WTC11 (cell line): Measurements from ENCODE around the gene HECTD4. TPM values are rescaled to one million over a fixed set of nuclear protein-coding genes. Genes with fewer than 3 reads are reported as not detected.

Experiments used
- ATAC-seq: fragments of 200-7000 bp; cut with Tn5 transposase; 2 replicates; pipeline ENCODE4 v1.10.0; 2021; ENCODE audit warnings: mild to moderate bottlenecking, moderate library complexity
- CTCF ChIA-PET: fragments of 300-600 bp; sonication (Branson Sonifier 250); formaldehyde crosslinking; loops from one replicate; lab custom pipeline; 2021; ENCODE audit warnings: antibody characterized with exemption; lab: Charles Lee
- POLR2A ChIA-PET: fragments of 350-600 bp; sonication (Branson Sonifier 250); formaldehyde crosslinking; loops from one replicate; lab custom pipeline; 2021; ENCODE audit warnings: antibody characterized with exemption; lab: Charles Lee
- DNase-seq: peaks from one replicate; pipeline ENCODE4 v3.0.0; 2021; ENCODE audit warnings: low spot score
- H3K27ac Mint-ChIP-seq: 2 replicates; pipeline ENCODE4 v1.8.0; 2021; ENCODE audit warnings: mixed read lengths
- H3K27me3 Mint-ChIP-seq: 2 replicates; pipeline ENCODE4 v1.8.0; 2021; ENCODE audit warnings: low read depth, mild to moderate bottlenecking, moderate library complexity, mixed read lengths
- H3K36me3 Mint-ChIP-seq: 2 replicates; pipeline ENCODE4 v1.8.0; 2021; ENCODE audit warnings: mixed read lengths
- H3K4me1 Mint-ChIP-seq: 2 replicates; pipeline ENCODE4 v1.8.0; 2022; ENCODE audit warnings: mixed read lengths
- H3K4me3 Mint-ChIP-seq: 2 replicates; pipeline ENCODE4 v1.8.0; 2021; ENCODE audit warnings: mild to moderate bottlenecking, moderate library complexity, mixed read lengths
- H3K9me3 Mint-ChIP-seq: 2 replicates; pipeline ENCODE4 v1.8.0; 2021; ENCODE audit warnings: mixed read lengths
- CREB1 ChIP-seq: sonication (generic); formaldehyde crosslinking; IDR thresholded peaks from 2 replicates; pipeline ENCODE4 v1.8.0; 2023; ENCODE audit warnings: mild to moderate bottlenecking, missing genetic modification reagents
- GTF2I ChIP-seq: fragments of 250-450 bp; sonication (Bioruptor Pico); conservative IDR thresholded peaks from 2 replicates; pipeline ENCODE4 v1.4.0; 2021; ENCODE audit warnings: mild to moderate bottlenecking
- JAZF1 ChIP-seq: fragments of 250-450 bp; sonication (Bioruptor Pico); IDR thresholded peaks from 2 replicates; pipeline ENCODE4 v1.9.0; 2021; ENCODE audit warnings: moderate library complexity, mild to moderate bottlenecking, inconsistent platforms
- MXD4 ChIP-seq: fragments of 250-450 bp; sonication (Bioruptor Pico); IDR thresholded peaks from 2 replicates; pipeline ENCODE4 v1.8.0; 2021; ENCODE audit warnings: mild to moderate bottlenecking, moderate library complexity, borderline replicate concordance
- RELA ChIP-seq: sonication (generic); formaldehyde crosslinking; IDR thresholded peaks from 2 replicates; pipeline ENCODE4 v1.8.1; 2022; ENCODE audit warnings: missing genetic modification reagents, mild to moderate bottlenecking, borderline replicate concordance
- ZNF219 ChIP-seq: sonication (generic); formaldehyde crosslinking; IDR thresholded peaks from 2 replicates; pipeline ENCODE4 v1.8.0; 2023; ENCODE audit warnings: missing genetic modification reagents, mild to moderate bottlenecking, borderline replicate concordance
- ZNF423 ChIP-seq: fragments of 250-450 bp; sonication (Bioruptor Pico); IDR thresholded peaks from 2 replicates; pipeline ENCODE4 v2.1.2; 2022; ENCODE audit warnings: mild to moderate bottlenecking, moderate library complexity
- total RNA-seq: library from RNA; stranded (reverse); gene quantifications from 3 replicates; pipeline ENCODE4 v1.2.3, GENCODE V29; 2021
- TF ChIP-seq, protein P1 (sequence below): sonication (generic); formaldehyde crosslinking; IDR thresholded peaks from 2 replicates; pipeline ENCODE4 v1.8.0; 2023; ENCODE audit warnings: mild to moderate bottlenecking, missing genetic modification reagents
- TF ChIP-seq, protein P2 (sequence below): sonication (generic); formaldehyde crosslinking; IDR thresholded peaks from 2 replicates; pipeline ENCODE4 v1.8.0; 2022; ENCODE audit warnings: mild to moderate bottlenecking, missing genetic modification reagents
- TF ChIP-seq, protein P3 (sequence below): sonication (generic); formaldehyde crosslinking; IDR thresholded peaks from 2 replicates; pipeline ENCODE4 v1.8.1; 2023; ENCODE audit warnings: mild to moderate bottlenecking, missing genetic modification reagents, moderate library complexity
- TF ChIP-seq, protein P4 (sequence below): sonication (generic); formaldehyde crosslinking; IDR thresholded peaks from 2 replicates; pipeline ENCODE4 v1.8.0; 2022; ENCODE audit warnings: mild to moderate bottlenecking, missing genetic modification reagents
- TF ChIP-seq, protein P5 (sequence below): sonication (generic); formaldehyde crosslinking; IDR thresholded peaks from 2 replicates; pipeline ENCODE4 v1.8.0; 2022; ENCODE audit warnings: mild to moderate bottlenecking, missing genetic modification reagents
- TF ChIP-seq, protein P6 (sequence below): sonication (generic); formaldehyde crosslinking; IDR thresholded peaks from 2 replicates; pipeline ENCODE4 v1.8.1; 2023; ENCODE audit warnings: mild to moderate bottlenecking, missing genetic modification reagents, moderate library complexity
- TF ChIP-seq, protein P7 (sequence below): fragments of 250-450 bp; sonication (Bioruptor Pico); IDR thresholded peaks from 2 replicates; pipeline ENCODE4 v1.8.0; 2021; ENCODE audit warnings: mild to moderate bottlenecking
- TF ChIP-seq, protein P8 (sequence below): sonication (generic); formaldehyde crosslinking; IDR thresholded peaks from 2 replicates; pipeline ENCODE4 v1.8.1; 2023; ENCODE audit warnings: mild to moderate bottlenecking, missing genetic modification reagents
- TF ChIP-seq, protein P9 (sequence below): sonication (generic); formaldehyde crosslinking; IDR thresholded peaks from 2 replicates; pipeline ENCODE4 v1.8.1; 2022; ENCODE audit warnings: mild to moderate bottlenecking, moderate library complexity, missing genetic modification reagents
- TF ChIP-seq, protein P10 (sequence below): fragments of 250-450 bp; sonication (Bioruptor Pico); IDR thresholded peaks from 2 replicates; pipeline ENCODE4 v1.9.0; 2021; ENCODE audit warnings: mild to moderate bottlenecking, borderline replicate concordance

The HECTD4 gene
- total RNA-seq, 1 experiment from 2014 or later, result 31.7 TPM

DNA sequence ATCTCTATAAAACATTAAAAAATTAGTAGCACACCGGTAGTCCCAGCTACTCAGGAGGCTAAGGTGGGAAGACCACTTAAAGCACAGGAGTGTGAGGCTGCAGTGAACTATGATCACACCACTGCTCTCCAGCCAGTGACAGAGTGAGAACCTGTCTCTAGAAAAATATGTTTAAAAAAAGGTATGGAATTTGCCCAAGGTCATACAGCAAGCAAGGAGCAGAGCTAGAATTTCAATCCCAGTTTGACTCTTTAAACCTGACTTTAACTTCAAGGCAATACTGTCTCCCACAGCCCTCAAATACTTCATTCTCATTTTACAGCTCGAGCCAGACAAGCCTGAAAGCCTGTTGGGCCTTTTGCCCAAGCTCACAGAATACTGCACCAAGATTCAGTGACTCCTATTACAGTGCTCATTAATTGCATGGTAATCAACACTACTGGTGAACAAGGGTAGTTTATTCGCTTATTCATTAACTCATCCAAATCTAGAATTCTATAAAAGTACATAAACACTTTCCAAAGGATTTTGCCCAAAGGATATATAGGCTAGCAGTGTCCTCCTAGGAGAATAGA is 8.0 kb downstream of the HECTD4 start (continued):
- TF ChIP-seq, protein P1, sequence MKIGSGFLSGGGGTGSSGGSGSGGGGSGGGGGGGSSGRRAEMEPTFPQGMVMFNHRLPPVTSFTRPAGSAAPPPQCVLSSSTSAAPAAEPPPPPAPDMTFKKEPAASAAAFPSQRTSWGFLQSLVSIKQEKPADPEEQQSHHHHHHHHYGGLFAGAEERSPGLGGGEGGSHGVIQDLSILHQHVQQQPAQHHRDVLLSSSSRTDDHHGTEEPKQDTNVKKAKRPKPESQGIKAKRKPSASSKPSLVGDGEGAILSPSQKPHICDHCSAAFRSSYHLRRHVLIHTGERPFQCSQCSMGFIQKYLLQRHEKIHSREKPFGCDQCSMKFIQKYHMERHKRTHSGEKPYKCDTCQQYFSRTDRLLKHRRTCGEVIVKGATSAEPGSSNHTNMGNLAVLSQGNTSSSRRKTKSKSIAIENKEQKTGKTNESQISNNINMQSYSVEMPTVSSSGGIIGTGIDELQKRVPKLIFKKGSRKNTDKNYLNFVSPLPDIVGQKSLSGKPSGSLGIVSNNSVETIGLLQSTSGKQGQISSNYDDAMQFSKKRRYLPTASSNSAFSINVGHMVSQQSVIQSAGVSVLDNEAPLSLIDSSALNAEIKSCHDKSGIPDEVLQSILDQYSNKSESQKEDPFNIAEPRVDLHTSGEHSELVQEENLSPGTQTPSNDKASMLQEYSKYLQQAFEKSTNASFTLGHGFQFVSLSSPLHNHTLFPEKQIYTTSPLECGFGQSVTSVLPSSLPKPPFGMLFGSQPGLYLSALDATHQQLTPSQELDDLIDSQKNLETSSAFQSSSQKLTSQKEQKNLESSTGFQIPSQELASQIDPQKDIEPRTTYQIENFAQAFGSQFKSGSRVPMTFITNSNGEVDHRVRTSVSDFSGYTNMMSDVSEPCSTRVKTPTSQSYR (CRISPR knock-in tag), result no peak
- TF ChIP-seq GTF2I (CRISPR knock-in tag), result no peak
- TF ChIP-seq, protein P2, sequence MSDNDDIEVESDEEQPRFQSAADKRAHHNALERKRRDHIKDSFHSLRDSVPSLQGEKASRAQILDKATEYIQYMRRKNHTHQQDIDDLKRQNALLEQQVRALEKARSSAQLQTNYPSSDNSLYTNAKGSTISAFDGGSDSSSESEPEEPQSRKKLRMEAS (CRISPR knock-in tag), result no peak
- TF ChIP-seq MXD4 (CRISPR knock-in tag), result no peak
- no peak for TF ChIP-seq ZNF219 (CRISPR knock-in tag)
- TF ChIP-seq, all 79 proteins: peak for 0

DNA sequence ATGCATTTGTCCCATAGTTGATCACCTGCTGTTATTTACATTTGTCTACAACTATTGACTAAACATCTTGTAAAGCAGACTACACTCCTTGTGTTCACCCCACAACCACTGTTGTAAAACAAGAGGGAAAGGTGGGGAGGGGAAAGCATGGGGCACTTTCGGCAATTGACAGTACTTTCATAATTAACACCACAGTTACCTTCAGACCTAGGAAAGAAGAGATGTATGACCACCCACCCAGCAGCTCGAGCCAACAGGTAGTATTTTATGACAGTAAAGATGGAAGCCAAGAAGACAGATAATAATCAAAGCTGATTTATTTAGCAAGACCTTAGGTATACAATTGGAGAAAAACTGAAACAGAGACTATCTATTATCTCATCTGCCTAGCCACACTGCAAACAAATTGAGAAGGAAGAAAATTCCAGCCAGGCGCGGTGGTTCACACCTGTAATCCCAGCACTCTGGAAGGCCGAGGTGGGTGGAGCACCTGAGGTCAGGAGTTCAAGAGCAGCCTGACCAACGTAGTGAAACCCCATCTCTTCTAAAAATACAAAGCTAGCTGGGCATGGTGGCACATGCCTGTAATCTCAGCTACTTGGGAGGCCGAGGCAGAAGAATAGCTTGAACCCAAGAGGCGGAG is 11.2 kb downstream of the HECTD4 start:
- POLR2A ChIA-PET, result no interaction called here
- ATAC-seq (no peak), DNase-seq (no peak)
- CTCF ChIA-PET, result interaction anchor here (1.4 kb wide), 1 partner anchor 173 kb away, joined by 5 read pairs; no protein-coding TSS in a partner anchor
- Mint-ChIP-seq H3K36me3 (no peaks in the 10 kb centered on the region), H3K4me1 (peaks cover 14% of the 10 kb centered on the region), H3K27ac (peak overlapping the region; percentile 1), H3K4me3 (no peak overlapping the region), H3K9me3 (peaks cover 5% of the 10 kb centered on the region), H3K27me3 (no peaks in the 10 kb centered on the region)
- TF ChIP-seq, protein P3, sequence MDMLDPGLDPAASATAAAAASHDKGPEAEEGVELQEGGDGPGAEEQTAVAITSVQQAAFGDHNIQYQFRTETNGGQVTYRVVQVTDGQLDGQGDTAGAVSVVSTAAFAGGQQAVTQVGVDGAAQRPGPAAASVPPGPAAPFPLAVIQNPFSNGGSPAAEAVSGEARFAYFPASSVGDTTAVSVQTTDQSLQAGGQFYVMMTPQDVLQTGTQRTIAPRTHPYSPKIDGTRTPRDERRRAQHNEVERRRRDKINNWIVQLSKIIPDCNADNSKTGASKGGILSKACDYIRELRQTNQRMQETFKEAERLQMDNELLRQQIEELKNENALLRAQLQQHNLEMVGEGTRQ (CRISPR knock-in tag), result no peak
- TF ChIP-seq JAZF1 (CRISPR knock-in tag), result no peak
- TF ChIP-seq, protein P4, sequence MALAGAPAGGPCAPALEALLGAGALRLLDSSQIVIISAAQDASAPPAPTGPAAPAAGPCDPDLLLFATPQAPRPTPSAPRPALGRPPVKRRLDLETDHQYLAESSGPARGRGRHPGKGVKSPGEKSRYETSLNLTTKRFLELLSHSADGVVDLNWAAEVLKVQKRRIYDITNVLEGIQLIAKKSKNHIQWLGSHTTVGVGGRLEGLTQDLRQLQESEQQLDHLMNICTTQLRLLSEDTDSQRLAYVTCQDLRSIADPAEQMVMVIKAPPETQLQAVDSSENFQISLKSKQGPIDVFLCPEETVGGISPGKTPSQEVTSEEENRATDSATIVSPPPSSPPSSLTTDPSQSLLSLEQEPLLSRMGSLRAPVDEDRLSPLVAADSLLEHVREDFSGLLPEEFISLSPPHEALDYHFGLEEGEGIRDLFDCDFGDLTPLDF (CRISPR knock-in tag), result no peak
- no peak for TF ChIP-seq CREB1 (CRISPR knock-in tag)
- TF ChIP-seq, protein P5, sequence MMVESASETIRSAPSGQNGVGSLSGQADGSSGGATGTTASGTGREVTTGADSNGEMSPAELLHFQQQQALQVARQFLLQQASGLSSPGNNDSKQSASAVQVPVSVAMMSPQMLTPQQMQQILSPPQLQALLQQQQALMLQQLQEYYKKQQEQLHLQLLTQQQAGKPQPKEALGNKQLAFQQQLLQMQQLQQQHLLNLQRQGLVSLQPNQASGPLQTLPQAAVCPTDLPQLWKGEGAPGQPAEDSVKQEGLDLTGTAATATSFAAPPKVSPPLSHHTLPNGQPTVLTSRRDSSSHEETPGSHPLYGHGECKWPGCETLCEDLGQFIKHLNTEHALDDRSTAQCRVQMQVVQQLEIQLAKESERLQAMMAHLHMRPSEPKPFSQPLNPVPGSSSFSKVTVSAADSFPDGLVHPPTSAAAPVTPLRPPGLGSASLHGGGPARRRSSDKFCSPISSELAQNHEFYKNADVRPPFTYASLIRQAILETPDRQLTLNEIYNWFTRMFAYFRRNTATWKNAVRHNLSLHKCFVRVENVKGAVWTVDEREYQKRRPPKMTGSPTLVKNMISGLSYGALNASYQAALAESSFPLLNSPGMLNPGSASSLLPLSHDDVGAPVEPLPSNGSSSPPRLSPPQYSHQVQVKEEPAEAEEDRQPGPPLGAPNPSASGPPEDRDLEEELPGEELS (CRISPR knock-in tag), result no peak
- TF ChIP-seq, protein P6, sequence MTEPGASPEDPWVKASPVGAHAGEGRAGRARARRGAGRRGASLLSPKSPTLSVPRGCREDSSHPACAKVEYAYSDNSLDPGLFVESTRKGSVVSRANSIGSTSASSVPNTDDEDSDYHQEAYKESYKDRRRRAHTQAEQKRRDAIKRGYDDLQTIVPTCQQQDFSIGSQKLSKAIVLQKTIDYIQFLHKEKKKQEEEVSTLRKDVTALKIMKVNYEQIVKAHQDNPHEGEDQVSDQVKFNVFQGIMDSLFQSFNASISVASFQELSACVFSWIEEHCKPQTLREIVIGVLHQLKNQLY (CRISPR knock-in tag), result no peak
- TF ChIP-seq, protein P7, sequence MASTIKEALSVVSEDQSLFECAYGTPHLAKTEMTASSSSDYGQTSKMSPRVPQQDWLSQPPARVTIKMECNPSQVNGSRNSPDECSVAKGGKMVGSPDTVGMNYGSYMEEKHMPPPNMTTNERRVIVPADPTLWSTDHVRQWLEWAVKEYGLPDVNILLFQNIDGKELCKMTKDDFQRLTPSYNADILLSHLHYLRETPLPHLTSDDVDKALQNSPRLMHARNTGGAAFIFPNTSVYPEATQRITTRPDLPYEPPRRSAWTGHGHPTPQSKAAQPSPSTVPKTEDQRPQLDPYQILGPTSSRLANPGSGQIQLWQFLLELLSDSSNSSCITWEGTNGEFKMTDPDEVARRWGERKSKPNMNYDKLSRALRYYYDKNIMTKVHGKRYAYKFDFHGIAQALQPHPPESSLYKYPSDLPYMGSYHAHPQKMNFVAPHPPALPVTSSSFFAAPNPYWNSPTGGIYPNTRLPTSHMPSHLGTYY (CRISPR knock-in tag), result no peak
- TF ChIP-seq, protein P8, sequence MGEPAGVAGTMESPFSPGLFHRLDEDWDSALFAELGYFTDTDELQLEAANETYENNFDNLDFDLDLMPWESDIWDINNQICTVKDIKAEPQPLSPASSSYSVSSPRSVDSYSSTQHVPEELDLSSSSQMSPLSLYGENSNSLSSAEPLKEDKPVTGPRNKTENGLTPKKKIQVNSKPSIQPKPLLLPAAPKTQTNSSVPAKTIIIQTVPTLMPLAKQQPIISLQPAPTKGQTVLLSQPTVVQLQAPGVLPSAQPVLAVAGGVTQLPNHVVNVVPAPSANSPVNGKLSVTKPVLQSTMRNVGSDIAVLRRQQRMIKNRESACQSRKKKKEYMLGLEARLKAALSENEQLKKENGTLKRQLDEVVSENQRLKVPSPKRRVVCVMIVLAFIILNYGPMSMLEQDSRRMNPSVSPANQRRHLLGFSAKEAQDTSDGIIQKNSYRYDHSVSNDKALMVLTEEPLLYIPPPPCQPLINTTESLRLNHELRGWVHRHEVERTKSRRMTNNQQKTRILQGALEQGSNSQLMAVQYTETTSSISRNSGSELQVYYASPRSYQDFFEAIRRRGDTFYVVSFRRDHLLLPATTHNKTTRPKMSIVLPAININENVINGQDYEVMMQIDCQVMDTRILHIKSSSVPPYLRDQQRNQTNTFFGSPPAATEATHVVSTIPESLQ, result no peak
- TF ChIP-seq, protein P9, sequence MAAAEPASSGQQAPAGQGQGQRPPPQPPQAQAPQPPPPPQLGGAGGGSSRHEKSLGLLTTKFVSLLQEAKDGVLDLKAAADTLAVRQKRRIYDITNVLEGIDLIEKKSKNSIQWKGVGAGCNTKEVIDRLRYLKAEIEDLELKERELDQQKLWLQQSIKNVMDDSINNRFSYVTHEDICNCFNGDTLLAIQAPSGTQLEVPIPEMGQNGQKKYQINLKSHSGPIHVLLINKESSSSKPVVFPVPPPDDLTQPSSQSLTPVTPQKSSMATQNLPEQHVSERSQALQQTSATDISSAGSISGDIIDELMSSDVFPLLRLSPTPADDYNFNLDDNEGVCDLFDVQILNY (CRISPR knock-in tag), result no peak
- no peak for TF ChIP-seq RELA (CRISPR knock-in tag)
- TF ChIP-seq, protein P10, sequence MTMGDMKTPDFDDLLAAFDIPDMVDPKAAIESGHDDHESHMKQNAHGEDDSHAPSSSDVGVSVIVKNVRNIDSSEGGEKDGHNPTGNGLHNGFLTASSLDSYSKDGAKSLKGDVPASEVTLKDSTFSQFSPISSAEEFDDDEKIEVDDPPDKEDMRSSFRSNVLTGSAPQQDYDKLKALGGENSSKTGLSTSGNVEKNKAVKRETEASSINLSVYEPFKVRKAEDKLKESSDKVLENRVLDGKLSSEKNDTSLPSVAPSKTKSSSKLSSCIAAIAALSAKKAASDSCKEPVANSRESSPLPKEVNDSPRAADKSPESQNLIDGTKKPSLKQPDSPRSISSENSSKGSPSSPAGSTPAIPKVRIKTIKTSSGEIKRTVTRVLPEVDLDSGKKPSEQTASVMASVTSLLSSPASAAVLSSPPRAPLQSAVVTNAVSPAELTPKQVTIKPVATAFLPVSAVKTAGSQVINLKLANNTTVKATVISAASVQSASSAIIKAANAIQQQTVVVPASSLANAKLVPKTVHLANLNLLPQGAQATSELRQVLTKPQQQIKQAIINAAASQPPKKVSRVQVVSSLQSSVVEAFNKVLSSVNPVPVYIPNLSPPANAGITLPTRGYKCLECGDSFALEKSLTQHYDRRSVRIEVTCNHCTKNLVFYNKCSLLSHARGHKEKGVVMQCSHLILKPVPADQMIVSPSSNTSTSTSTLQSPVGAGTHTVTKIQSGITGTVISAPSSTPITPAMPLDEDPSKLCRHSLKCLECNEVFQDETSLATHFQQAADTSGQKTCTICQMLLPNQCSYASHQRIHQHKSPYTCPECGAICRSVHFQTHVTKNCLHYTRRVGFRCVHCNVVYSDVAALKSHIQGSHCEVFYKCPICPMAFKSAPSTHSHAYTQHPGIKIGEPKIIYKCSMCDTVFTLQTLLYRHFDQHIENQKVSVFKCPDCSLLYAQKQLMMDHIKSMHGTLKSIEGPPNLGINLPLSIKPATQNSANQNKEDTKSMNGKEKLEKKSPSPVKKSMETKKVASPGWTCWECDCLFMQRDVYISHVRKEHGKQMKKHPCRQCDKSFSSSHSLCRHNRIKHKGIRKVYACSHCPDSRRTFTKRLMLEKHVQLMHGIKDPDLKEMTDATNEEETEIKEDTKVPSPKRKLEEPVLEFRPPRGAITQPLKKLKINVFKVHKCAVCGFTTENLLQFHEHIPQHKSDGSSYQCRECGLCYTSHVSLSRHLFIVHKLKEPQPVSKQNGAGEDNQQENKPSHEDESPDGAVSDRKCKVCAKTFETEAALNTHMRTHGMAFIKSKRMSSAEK, result no peak
- no peak for TF ChIP-seq ZNF423
